Vagina (tissue), 2 donors: ENCODE measurements around the gene DGCR8.

Source experiments
- CTCF ChIP-seq, 3 experiments: fragments of 450-650 bp in 2 of 3; fragments of 200-600 bp in 1 of 3; sonication (generic) in 1 of 3; IDR thresholded peaks; one replicate each; pipeline ENCODE4 v1.5.1; 2017 to 2019; ENCODE audit warnings: antibody characterized with exemption in 3 of 3, mild to moderate bottlenecking in 2 of 3, moderate library complexity in 2 of 3
- POLR2A ChIP-seq, 2 donors: fragments of 450-650 bp; IDR thresholded peaks; one replicate each; pipeline ENCODE4 v1.6.1; 2017; ENCODE audit warnings: antibody characterized with exemption in 2 of 2, mild to moderate bottlenecking in 2 of 2, moderate library complexity in 2 of 2

GRCh38 chr22:20107471-20107901 lies 27.4 kb downstream of the DGCR8 start:
- TF ChIP-seq CTCF (IDR thresholded peaks at IDR 0.05): no peak
- no peak for TF ChIP-seq POLR2A (IDR thresholded peaks at IDR 0.05)
